ENCODE data around the gene HOXB9.

DNA sequence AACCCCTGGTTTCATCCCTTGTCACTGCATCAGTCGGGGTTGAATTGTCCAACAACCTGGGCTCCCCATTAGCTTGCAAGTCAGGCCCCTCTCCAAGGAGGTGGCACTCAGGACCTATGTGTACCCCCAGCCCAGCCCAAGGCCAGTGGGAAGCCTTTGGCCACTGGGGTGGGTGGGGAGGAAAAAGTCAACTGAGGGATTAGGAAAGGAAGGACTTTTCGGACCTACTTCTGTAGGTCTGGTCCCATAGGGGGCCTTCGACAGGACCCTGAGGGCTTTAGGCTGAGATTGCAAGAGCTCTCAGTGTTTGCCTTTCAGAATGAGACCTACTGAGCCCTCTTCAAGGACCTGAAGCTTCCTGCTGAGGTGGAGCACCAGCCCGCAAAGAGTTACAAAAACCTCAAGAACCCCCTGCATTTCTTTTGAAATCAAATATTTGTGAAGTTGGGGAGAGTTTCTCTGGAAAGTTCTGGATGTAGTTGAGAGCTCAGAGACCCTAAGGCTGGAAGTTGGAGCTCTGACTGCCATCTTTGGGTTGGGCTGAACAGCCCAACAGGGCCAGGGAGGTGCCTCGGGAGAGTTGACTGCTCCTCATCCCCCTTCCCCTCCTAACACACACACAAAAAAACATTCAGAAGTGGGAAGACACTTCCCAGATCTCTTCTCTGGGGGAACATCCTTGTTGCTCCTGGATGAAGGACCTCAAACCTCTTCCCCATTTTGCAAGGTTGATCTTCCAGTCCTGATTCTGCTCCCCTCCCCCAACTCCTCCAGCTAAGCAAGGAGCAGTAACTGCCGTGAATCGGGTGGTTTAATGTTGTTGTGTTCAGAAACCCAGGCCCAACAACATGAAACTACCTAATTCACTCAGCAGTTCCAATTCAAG is 5.8 kb upstream of the HOXB9 start:
- no peak for TF ChIP-seq CTCF (IDR thresholded peaks at IDR 0.05; ENCODE audit: low read length)
- TF ChIP-seq EZH2 (optimal IDR thresholded peaks at IDR 0.05; ENCODE audit: low read depth, low read length) = no peak
- TF ChIP-seq EZH2phosphoT487 (IDR thresholded peaks at IDR 0.05; ENCODE audit: low read length) = no peak

All from MM.1S (cell line).